ENCODE results near the gene WFS1.

Gene WFS1

DNA sequence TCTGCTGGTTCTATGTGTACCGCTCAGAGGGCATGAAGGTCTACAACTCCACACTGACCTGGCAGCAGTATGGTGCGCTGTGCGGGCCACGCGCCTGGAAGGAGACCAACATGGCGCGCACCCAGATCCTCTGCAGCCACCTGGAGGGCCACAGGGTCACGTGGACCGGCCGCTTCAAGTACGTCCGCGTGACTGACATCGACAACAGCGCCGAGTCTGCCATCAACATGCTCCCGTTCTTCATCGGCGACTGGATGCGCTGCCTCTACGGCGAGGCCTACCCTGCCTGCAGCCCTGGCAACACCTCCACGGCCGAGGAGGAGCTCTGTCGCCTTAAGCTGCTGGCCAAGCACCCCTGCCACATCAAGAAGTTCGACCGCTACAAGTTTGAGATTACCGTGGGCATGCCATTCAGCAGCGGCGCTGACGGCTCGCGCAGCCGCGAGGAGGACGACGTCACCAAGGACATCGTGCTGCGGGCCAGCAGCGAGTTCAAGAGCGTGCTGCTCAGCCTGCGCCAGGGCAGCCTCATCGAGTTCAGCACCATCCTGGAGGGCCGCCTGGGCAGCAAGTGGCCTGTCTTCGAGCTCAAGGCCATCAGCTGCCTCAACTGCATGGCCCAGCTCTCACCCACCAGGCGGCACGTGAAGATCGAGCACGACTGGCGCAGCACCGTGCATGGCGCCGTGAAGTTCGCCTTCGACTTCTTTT, 32.2 kb downstream of the WFS1 start:
- Mint-ChIP-seq H3K27me3 (ENCODE audit: low read depth, poor library complexity) (peaks cover 11% of the 10 kb centered on the region), H3K9me3 (no peaks in the 10 kb centered on the region), H3K27ac (no peak overlapping the region)

DNA sequence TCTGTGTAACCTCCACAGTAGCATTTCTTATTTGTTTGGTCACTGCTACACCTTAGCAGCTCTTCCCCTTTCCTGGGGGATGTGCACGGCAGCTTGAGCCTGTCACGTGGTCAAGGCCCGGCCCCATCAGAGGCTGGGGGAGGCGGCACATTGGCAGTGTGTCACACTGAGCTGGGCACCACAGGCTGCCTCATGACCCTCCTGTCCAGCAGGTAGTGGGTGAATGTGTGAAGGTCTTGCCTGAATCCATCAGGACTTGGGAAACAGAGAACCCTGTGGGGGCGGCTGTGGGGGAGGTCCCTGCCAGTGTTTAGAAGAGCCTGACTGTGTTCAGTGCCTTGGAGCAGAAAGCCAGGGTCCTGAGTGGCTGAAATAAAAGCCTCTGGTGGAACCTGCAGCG, 33.2 kb downstream of the WFS1 start:
- H3K4me1 Mint-ChIP-seq: peaks cover 14% of the 10 kb centered on the region
- H3K36me3 Mint-ChIP-seq (ENCODE audit: low read depth): peaks cover 25% of the 10 kb centered on the region
- TF ChIP-seq CTCF (IDR thresholded peaks at IDR 0.05): no peak
- H3K9me3 Mint-ChIP-seq: no peaks in the 10 kb centered on the region
- no peak overlapping the region for H3K4me3 Mint-ChIP-seq
- no peak for DNase-seq
- no peak overlapping the region for H3K27ac Mint-ChIP-seq
- peaks cover 12% of the 10 kb centered on the region for H3K27me3 Mint-ChIP-seq (ENCODE audit: low read depth, poor library complexity)

More for the DNA sequence above, 32.2 kb downstream of the WFS1 start:
- Mint-ChIP-seq H3K4me1 (peaks cover 24% of the 10 kb centered on the region), H3K4me3 (no peak overlapping the region), H3K36me3 (ENCODE audit: low read depth) (peaks cover 34% of the 10 kb centered on the region)
- DNase-seq: no peak
- TF ChIP-seq CTCF (IDR thresholded peaks at IDR 0.05): no peak

- peaks cover 20% of the 10 kb centered on the region for H3K27me3 Mint-ChIP-seq (ENCODE audit: low read depth, poor library complexity)
- H3K9me3 Mint-ChIP-seq: peaks cover 6% of the 10 kb centered on the region
- H3K27ac Mint-ChIP-seq: no peak overlapping the region
- no peak for DNase-seq
- H3K4me1 Mint-ChIP-seq: peaks cover 19% of the 10 kb centered on the region
- H3K36me3 Mint-ChIP-seq (ENCODE audit: low read depth): peaks cover 21% of the 10 kb centered on the region
- no peak for TF ChIP-seq CTCF (IDR thresholded peaks at IDR 0.05)
- H3K4me3 Mint-ChIP-seq: no peak overlapping the region
Observed at GRCh38 chr4:6303943-6304342, 34.3 kb downstream of the WFS1 start.

GRCh38 chr4:6306299-6306698, 36.6 kb downstream of the WFS1 start:
- no peak for TF ChIP-seq CTCF (IDR thresholded peaks at IDR 0.05)
- Mint-ChIP-seq H3K4me1 (peaks cover 27% of the 10 kb centered on the region), H3K27ac (no peak overlapping the region), H3K9me3 (peaks cover 15% of the 10 kb centered on the region), H3K36me3 (ENCODE audit: low read depth) (peaks cover 11% of the 10 kb centered on the region), H3K4me3 (no peak overlapping the region), H3K27me3 (ENCODE audit: low read depth, poor library complexity) (peaks cover 31% of the 10 kb centered on the region)
- no peak for DNase-seq

- H3K4me1 Mint-ChIP-seq: peaks cover 27% of the 10 kb centered on the region
- H3K27ac Mint-ChIP-seq: no peak overlapping the region
- DNase-seq: no peak
- H3K36me3 Mint-ChIP-seq (ENCODE audit: low read depth): peaks cover 7% of the 10 kb centered on the region
- H3K27me3 Mint-ChIP-seq (ENCODE audit: low read depth, poor library complexity): peaks cover 38% of the 10 kb centered on the region
- TF ChIP-seq CTCF (IDR thresholded peaks at IDR 0.05): no peak
- H3K9me3 Mint-ChIP-seq: peaks cover 15% of the 10 kb centered on the region
- H3K4me3 Mint-ChIP-seq: no peak overlapping the region
Observed at GRCh38 chr4:6307230-6307629, 37.6 kb downstream of the WFS1 start.

DNA sequence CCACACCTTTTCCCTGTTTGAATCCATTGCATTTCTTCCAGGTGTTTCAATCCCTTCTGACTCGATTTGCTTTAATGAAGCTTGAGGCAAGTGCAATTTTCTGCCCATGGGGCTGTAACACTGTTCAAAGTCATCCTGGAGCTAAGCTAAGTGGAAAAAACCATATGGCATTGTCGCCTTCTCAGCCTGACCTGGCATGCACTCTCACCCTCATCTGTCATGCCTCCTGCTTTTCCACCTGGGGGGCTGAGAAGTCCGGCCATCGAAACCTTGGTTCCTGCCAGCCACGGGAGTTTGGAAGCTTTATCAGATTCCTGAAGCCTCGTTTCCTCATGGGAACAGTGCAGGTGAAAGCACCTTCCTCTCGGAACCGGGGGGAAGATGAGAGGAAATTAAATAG, 38.2 kb downstream of the WFS1 start:
- Mint-ChIP-seq H3K4me1 (peaks cover 22% of the 10 kb centered on the region), H3K9me3 (peaks cover 15% of the 10 kb centered on the region), H3K4me3 (no peak overlapping the region), H3K27me3 (ENCODE audit: low read depth, poor library complexity) (peaks cover 43% of the 10 kb centered on the region), H3K36me3 (ENCODE audit: low read depth) (peaks cover under 1% of the 10 kb centered on the region), H3K27ac (no peak overlapping the region)
- TF ChIP-seq CTCF (IDR thresholded peaks at IDR 0.05): no peak
- DNase-seq: no peak
